ENCODE measurements around the gene MDH1B.
"Not testable (repeated sequence)": the region's sequence is repeated elsewhere in the genome, so short reads cannot be mapped to it uniquely, and the experiment has no call there.

- TF ChIP-seq CTCF (IDR thresholded peaks at IDR 0.05; ENCODE audit: poor library complexity, severe bottlenecking); RAD21 (conservative IDR thresholded peaks at IDR 0.05); TAF1 (IDR thresholded peaks at IDR 0.05; ENCODE audit: low read depth): not testable (repeated sequence)
Measured at GRCh38 chr2:206812471-206812870, 47.3 kb upstream of the MDH1B start.
